HG02642 (cell line): Measurements from ENCODE around the gene TBC1D17.

ENCODE experiments used
- ATAC-seq: cut with Tn5 transposase; IDR thresholded peaks from one replicate; pipeline ENCODE4 v1.9.1; 2021; ENCODE audit warnings: mild to moderate bottlenecking; ENCODE audit not compliant: unreplicated experiment, poor library complexity

The TBC1D17 gene

GRCh38 chr19:49847731-49848696 lies 29.5 kb upstream of the TBC1D17 start:
- ATAC-seq = no peak

GRCh38 chr19:49848938-49849337 lies 28.6 kb upstream of the TBC1D17 start:
- ATAC-seq = no peak

DNA sequence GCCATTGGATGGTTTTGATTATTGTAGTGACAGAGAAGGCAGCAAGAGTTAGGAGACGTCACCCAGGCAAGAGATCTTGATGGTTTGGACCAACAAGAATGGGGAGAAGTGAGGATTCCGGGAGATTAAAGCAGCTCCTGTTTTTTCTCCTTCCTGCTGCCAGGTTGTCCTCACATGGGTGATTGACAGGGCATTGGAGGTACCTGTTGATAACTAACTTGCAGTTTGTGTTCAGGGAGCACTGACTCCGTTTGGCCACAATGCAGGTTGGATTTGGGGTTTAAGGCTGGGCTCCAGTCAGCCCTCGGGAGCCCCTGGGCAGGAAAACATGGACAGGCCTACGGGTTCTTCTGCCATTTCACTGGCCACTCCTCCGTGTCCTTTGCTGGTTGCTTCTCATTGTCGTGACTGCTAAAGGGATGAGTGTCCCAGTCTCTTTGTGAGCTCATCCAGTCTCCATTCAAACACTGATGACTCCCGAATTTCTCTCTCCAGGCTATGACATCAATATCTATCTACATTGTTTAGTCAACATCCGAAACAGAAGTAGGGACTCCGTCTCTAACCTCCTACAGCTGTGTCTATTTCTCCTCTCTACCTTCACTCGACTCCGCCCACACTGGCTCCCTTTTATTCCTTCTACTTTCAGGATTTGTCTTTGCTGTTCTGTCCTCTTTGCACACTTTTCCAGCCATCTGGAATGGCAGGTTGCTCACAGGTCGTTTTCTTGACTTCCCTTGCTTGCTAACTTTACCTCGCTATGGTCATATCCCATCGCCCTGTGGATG lies 27.9 kb upstream of the TBC1D17 start:
- ATAC-seq = no peak

DNA sequence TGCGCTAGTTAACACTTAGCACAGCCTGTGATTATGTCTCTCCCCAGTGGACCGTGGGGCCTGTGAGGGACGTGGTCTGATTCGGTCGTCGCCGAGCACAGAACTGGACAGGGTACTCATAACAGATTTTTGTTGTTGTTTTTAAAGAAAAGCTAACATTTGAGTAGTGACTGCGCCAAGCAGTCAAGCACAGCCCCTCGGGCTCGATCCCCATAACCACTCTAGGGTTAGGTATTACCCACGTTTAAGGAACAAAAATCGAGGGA lies 27.3 kb upstream of the TBC1D17 start:
- no peak for ATAC-seq

DNA sequence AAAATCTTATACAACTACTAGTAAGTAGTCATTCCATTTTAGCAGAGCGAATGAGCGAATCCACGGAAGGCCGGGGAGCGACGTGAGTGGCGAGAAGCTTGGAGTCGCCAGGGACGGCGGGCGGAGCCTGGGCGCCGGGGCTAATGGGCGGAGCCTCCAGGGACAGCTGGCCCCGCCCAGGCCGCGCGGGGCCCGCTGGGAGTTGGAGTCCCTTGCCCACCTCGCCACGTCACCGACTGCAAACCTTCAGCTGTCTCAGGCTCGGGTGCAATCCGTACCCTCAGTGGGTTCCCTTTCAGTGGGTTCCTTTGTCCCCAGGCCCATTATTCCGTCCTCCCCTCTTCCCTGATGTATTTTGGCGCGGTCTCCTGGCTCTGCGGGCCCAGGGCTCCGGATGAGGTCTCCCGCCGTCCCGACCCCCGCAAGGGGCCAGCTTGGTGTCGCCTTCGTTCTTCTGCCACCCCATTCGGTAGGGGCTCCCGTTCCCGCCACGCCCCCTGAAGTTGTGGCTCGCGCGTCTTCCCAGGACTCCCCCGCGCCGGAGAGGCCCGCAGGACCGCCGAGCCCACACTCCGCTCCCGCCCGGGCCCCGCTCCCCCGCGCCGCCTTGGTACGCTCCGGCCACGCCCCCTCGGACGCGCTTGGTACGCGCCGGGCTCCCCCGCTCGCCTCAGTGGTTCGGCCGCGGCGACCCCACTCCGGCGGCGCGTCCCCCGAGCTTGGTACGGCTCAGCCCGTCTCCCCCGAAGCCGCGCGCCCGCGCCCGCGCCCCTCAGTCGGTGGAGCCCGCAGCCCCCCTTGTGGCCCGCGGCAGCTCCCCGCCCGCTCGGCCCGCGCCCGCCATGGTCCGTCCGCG lies 26.8 kb upstream of the TBC1D17 start, which contains the start of gene PTOV1:
PTOV1 (plus strand) TSS at position 673 of the 856 bp plus-strand sequence.
- ATAC-seq = peak; percentile 78

- no peak for ATAC-seq
These were observed 25.8 kb upstream of the TBC1D17 start for GRCh38 chr19:49851456-49852259.

- ATAC-seq = no peak
These were observed 24.8 kb upstream of the TBC1D17 start for GRCh38 chr19:49852631-49853126.

GRCh38 chr19:49853852-49854377 lies 23.6 kb upstream of the TBC1D17 start:
- ATAC-seq = no peak

- no peak for ATAC-seq
These were observed 22.9 kb upstream of the TBC1D17 start for GRCh38 chr19:49854378-49855263.

DNA sequence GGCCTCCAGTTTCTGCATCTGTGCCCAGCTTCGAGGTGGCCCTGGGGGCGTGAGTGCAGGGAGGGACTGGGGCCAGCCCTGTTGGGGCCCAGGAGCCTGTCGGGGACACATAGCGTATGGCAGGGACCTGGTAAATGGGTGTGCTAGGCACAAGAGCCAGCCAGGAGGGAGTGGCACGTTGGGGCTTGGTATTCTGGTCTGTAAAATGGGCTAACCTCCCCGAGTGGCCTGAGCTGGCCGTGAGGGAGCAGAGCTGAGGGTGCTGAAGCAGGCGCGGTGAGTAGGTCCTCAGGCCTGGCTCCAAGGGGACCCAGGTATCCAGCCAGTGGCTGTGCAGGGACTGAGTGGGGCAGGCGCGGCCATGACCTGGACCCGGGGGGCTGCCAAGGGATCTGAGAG lies 22.2 kb upstream of the TBC1D17 start:
- ATAC-seq = no peak

- ATAC-seq = no peak
These were observed 21.6 kb upstream of the TBC1D17 start for GRCh38 chr19:49855676-49856573.

- no peak for ATAC-seq
These were observed 20.9 kb upstream of the TBC1D17 start for GRCh38 chr19:49856574-49857021.

DNA sequence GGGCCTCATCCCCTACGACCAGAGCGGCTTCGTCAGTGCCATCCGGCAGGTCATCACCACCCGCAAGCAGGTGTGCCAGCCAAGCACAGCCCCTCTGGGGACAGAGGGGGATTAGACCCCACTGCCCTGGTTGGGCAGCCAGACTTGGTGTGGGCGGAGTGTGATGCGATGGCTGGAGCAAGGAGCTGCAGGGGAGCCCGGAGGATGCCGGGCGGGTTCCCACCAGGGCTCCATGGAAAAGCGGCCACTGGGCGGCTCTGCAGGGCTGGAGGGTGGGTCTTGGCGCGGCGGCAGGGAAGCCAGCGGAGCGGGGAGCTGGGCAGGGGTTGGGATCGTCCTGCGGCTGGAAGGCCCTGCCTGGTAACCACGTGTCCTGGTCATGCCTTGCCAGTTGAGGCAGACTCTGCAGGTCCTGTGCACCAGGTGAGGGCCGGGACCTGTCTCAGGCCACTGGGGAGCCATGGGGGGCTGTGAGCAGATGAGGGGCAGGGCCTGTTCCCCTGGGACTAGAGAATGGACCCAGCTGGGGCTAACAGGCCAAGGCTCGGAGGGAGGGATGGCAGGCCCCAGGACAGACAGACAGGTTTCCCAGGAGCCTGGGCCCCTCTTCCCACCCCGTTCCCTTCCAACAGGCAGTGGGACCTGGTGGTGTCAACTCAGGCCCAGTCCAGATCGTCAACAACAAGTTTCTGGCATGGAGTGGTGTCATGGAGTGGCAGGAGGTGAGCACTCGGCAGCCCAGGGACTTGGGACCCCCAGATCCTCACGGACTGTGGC lies 20.3 kb upstream of the TBC1D17 start:
- ATAC-seq = no peak

DNA sequence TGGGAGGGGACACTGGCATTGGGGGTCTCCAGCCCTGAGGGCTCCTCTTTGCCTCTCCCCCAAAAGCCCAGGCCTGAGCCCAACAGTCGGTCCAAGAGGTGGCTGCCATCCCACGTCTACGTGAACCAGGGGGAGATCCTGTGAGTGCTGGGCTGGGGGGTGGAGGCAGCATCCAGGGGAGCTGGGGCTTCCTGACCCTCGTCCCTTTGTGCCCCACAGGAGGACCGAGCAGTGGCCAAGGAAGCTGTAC lies 19.7 kb upstream of the TBC1D17 start:
- ATAC-seq = no peak

DNA sequence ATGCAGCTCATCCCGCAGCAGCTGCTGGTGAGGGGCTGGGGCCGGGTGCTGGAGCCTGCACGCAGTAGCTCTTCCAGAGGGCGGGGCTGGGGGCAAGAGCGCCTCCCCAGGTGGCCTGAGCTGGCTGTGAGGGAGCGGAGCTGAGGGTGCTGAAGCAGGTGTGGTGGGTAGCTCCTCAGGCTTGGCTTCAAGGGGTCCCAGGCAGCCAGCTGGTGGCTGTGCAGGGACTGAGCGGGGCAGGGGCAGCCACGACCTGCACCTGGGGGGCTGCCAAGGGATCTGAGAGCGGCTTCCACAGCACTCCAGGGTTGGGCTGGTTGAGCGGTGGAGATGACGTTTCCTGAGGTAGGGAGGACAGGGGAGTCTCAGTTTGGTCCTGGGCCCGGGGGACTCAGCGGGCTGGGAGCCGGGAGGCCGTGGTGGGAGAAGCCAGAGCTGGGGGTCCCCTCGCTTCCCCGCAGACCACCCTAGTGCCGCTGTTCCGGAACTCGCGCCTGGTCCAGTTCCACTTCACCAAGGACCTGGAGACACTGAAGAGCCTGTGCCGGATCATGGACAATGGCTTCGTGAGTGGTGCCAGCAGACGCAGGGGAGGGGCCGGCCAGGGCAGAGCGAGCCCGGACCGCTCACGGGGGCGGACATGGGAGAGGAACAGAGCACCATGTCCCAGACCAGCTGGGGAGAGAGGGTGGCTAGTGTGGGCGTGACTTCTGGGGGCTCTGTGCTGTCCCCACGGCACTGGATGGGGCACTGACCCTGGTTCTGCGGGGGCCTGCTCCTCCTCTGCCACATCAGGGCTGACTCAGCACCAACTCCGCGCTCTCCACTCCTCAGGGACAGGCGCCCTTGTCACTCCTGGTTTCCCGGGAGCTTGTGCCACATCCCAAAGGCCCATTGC lies 19.2 kb upstream of the TBC1D17 start:
- ATAC-seq = no peak
